NCI-H187 treated with DMSO at 0.1 percent for 48 hours (cell line): ENCODE results near the gene NBDY.
"Not testable (repeated sequence)": the region's sequence is repeated elsewhere in the genome, so short reads cannot be mapped to it uniquely, and the experiment has no call there.

Source experiments
- DNase-seq: peaks from one replicate; lab custom pipeline; 2025; lab: John Stamatoyannopoulos, UW

The NBDY gene, protein sequence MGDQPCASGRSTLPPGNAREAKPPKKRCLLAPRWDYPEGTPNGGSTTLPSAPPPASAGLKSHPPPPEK

DNA sequence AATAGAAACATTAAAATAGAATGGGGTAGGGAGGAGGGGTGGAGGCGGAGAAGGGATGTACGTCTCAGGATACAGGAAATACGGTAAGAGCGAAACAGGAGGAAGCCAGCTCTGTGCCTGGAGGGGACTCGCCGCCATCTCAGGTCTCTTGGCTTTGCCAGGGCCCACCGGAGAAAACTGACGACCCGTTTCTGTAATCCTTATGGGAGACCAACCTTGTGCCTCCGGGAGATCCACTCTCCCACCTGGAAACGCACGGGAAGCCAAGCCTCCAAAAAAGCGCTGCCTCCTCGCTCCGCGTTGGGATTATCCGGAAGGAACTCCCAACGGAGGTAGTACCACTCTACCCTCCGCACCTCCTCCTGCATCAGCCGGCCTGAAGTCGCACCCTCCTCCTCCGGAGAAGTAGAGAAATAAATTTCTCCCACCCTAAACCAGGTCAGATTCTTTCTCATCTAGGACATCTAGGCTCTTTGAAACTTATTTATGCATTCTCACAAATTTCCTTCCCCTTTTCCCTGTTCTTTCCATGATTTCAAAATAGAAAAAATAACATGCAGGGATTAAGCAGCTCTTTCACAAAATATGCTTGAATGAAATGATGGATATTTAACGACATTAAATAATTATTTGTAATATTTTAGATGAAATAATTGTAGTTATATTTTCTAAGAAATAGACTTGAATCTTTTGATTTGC lies at the start of gene NBDY:
TSS of gene NBDY (plus strand) at position 92 of the 699 bp plus-strand sequence. CDS start at position 203, 111 bp downstream.
- DNase-seq: no peak

DNA sequence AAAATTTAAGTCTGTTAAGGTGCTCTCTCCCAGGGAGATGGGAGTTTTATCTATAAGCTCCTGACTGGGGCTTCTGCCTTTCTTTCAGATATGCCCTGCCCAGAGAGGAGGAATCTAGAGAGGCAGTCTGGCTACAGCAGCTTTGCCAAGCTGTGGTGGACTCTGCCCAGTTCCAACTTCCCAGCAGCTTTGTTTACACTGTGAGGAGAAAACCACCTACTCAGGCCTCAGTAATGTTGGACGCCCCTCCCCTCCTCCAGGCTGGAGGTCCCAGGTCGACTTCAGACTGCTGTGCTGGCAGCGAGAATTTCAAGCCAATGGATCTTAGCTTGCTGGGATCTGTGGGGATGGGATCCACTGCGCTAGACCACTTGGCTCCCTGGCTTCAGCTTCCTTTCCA lies 24.5 kb upstream of the NBDY start:
- not testable (repeated sequence) for DNase-seq

DNA sequence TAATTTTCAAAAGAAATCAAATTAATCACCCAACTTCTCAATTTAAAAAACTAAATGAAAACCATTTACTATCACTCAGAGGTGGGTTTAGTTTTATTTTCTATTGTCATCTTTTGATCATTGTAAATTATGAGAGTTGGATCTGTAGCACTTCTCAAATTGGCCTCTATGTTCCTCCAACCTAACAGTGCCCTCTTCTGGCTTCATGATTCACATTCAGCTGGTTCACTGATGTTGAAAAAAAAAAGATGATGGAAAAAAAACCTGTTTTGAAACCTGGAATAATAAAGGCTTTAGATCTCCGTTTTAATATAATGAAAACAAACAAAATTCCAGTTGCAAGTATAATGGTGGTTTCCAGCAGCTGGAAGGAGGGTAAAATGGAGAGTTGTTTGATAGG lies 2.4 kb upstream of the NBDY start:
- DNase-seq: no peak

DNA sequence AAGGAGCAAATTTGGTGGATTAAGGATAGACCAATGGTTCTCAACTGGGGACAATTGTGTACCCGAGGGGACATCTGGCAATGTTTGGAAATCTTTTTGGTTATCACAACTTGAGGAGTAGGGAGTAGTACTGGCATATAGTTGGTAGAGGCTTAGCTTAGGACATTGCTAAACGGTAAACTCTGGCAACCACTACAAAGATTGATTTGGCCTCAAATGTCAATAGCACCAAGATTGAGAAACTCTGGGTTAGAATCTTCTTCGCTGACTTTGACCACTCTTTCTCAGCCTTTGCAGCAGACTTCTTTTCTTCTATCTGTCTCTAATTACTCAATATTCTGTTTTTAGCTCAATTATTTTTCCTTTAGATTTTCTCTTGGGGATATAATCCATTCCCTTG lies 1.5 kb upstream of the NBDY start:
- no peak for DNase-seq

DNA sequence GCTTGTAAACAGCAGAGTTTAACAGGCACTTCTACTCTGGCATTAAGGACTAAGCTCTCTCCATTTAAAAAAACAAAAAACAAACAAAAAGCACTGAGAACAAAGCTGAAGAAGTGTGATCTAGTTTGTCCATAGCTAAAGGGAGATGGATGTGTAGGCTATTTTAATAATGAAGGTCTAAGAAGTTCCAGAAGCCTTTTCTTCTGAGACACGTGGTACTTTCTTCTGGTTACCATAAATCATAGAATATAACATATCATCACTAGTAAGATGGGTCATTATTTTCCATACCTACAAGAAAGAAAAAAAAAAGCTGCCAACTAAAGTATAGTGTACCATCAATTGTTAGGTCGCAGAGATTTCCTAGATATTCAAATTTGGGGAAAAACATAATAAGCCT lies 722 bp upstream of the NBDY start:
- DNase-seq: no peak

DNA sequence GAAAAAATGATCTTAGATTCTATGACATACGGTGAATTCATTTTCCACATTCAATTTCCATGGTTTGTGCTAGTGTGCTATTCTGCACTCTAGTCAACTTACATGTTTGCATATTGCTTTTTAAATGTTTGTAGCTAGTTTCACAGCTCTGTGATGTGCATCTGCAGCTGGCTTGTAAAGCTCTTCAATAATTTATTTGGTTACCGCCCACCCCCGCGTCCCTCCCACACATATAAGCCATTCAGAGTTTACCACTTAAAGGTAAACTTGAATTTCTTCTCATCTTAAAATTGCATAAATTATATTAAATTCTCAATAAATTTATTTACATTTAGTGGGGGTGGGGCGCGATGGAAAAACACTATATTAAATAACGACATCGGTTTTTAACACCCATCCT lies 291 bp upstream of the NBDY start:
- DNase-seq: no peak

DNA sequence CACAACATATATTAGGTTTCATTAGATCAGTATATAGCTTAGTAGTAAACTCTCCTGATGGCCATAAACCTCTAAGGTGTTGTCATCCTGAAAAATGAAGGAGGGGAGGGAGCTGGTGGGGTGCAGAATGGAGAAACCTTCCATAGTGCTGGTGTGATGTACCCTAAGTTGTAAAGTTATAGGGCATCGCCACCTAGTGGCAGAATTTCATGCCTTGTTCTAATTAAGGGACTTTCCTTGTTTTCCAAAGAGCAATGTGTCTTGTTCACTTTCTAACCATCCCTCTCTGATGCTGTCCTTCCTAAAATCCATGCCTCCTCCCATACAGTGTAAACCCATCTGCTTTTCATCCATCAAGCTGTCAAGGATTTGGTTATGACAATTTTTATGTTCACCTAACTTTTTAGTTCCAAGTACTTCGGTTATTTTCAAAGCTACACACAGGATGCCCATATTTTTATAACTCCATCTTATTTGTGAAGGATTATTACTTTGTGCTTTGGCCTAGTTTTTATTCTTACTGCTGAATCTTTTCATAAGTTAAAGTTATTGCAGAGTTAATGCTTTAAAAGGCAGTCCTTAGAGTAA lies 4.5 kb downstream of the NBDY start:
- no peak for DNase-seq

DNA sequence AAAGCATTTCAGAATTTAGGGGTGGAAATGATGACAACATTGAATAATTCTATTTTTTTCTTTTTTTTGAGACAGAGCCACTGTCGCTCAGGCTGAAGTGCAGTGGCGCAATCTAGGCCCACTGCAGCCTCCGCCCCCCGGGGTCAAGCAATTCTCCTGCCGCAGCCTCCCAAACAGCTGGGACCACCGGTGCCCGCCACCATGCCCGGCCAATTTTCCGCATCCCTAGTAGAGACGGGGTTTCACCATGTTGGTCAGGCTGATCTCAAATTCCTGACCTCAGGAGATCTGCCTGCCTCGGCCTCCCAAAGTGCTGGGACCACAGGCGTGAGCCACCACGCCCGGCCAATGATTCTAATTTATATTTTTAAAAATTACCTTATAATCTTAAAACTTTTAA lies 7.2 kb downstream of the NBDY start:
- DNase-seq: no peak

DNA sequence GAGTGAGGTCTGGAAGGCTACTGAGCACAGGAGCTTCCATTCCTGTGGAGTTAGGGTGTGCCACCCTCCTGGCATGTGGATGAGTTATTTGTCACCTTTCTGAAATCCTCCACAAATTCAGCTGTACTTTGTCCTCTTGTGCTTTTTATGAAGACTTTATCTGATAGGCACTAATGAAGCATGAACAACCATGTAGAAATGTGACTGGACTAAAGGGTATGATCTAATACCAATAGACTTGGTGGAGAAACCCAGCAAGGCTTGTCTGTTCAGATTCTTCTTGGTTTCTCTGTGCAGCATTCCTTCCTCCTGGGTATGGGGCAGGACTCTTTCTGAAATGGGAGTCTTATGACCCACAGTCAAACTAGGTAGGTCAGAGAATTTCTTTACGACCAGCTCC lies 9.6 kb downstream of the NBDY start:
- DNase-seq: no peak

DNA sequence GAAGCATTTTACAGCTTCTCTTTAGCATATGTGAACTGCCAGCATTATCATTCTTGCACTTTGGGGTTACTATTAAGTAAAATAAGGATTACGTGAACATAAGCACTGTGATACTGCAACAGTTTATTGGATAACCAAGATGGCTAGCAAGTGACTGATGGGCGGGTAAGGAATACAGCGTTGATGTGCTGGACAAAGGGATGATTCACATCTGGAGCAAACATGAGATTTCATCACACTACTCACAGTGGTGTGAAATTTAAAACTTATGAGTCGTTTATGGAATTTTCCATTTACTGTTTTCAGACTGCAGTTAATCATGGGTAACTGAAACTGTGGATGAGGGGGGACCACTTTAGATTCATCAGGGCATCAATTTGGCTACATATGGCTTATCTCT lies 16.0 kb downstream of the NBDY start:
- no peak for DNase-seq

DNA sequence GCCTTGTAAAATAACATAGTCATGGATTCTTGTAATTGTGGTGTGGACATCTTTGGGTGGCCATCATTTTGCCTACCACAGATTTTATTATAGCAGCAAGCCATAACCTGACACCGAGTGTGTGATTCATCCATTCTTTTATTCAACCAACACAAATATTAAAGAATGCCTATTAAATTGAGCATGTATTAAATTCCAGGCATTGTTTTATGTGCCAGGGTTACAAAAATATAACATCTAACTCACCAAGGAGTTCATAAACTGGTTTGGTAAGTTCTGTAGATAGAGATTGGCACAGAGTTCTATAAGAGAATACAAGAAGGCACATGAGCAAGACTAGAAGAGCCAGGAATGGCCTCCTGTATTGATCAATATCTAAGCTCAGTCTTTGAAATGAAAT lies 18.0 kb downstream of the NBDY start:
- DNase-seq: no peak

DNA sequence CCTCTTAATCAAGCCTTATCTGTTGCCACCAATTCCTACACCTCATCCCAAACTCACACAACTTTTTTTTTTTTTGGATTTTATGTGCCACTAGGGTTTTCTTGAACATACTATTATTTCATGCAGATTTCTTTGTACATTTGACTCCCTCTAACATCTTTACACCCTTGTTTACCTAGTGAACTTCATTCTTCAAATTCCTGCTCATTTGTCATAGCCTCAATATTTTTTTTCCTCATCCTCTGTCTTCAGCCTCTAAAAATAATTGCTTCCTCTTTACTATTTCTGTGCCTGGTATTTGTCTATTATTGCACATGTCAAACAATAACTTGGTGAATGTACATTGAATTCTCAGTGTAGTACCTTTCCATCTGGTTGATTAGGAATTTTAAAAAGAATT lies 22.0 kb downstream of the NBDY start:
- DNase-seq: no peak

DNA sequence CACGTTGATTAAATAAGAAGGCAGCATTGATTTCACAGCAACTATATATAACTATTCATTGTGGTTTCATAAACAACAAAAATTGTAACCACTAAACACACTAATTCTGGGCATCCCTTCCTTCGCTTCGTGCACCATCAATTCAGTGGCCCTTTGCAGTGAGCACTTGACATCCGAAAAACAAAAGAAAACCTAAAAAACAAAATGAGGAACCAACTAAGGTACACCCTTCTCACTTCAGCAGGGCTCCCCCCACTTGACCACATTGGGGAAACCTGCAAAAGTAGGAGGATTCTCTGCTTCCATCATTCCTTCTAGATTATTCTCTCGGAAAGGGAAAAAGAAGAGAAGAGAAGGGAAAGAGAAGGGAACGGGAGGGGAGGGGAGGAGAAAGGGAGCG lies 28.3 kb downstream of the NBDY start:
- DNase-seq: no peak

DNA sequence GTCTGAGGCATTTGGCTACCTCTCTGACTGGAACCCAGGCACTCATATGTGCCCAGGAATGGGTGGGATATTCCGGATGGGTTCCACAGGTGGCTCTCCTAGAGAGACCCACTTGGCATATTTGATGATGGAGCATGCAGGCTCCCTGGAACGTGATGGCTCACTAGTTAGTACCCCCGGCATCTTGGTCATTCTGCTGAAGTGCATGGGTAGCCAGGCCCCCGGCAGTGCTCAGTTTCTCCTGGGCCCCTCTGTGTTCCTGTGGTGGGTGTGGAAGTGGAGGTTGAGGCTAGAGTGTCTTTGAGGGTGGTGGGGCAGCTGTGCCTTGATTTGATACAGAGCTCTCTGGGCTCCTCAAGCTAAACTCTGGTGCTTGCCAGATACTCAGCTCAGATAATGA lies 29.4 kb downstream of the NBDY start:
- no peak for DNase-seq

DNA sequence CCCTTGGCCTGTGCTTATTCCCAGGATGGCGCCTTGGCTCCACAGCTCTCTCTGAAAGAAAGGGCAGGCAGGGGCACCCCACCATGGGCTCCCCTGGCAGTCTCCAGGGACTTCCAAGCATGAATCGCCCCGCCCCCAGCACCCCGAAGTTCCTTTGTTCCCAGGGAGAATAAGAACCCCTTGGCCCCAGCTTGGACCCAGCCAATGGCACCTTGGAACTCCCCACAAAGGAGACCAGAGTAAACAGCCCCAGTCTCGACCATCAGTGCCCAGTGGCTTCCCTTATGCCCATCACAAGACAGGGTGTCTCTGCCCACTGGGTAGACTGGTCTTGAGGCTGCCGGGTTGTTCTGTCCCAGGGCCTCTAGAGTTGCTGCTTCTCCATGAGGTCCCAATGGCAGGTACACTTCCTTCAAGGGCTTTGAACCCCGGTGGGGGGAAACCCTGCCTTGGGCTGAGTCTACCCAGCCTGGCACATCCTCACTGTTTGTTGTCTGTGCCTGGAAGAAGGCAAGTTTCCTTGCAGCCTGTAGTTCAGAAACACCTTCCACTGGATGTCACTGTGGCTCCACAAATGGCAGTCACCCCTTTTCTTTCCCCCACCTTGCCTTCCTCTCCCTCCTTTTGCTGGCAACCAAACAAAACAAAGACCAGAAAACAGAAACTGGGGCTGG lies 30.8 kb downstream of the NBDY start:
- no peak for DNase-seq

DNA sequence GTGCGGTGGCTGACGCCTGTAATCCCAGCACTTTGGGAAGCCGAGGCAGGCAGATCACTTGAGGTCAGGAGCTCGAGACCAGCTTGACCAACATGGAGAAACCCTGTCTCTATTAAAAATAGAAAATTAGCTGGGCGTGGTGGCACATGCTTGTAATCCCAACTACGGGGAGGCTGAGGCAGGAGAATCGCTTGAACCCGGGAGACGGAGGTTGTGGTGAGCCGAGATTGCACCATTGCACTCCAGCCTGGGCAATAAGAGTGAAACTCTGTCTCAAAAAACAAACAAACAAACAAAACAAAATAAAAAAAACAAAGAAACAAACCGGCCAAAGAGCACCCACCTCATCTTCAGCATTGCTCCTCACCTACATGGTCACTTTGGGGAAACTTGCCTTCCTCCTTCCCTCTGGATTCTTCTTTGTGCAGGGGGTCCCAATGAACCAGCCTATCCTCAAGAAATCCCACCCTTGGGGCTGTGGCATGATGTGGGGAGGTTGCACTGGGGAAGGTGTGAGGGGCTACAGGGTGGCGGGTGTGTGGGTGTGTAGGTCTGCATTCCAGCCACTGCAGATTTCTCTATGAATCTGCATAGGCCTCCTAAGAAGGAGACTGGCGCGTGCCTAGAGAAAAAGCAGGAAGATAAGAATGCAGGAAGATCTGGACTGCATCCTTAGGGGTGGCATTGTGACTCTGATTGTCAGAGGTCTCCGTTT lies 31.5 kb downstream of the NBDY start:
- not testable (repeated sequence) for DNase-seq

DNA sequence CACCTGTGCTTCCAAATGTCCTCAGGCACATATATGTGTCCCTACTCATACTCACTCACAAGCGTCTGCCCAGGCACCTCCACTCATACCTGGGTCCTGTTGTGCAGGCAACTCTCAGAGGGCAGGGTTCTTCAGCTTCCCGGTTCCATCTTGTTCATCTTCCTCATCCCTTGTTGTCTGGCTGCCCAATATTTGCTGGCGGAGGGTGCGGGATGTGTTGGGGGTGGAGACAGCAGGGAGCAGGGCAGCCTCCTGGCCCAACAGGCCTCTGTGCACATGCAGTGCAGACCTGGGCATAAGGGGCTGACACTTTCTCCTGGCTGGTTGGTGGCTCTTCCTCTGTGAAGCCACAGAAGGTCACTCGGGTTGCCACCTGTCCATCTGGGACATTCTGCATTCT lies 32.1 kb downstream of the NBDY start:
- DNase-seq: no peak

DNA sequence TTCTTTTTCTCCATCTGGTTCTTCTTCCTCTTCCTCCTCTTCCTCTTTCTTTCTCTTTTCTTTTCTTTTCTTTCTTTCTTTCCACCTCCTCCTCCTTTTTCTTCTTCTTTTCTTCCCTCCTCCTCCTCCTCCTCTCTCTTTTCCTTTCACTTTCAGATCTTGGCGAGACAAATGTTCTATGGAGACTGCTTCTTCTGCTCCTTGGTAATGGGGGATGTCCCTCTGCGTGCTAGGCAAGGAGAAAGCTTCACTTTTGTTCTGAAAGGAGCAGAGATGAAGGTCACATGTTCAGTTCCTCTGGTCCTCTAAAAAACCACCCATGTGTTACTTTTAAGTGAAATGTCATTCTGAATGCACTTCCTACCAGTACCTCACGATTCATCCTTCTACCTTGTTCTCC lies 33.2 kb downstream of the NBDY start:
- DNase-seq: no peak

DNA sequence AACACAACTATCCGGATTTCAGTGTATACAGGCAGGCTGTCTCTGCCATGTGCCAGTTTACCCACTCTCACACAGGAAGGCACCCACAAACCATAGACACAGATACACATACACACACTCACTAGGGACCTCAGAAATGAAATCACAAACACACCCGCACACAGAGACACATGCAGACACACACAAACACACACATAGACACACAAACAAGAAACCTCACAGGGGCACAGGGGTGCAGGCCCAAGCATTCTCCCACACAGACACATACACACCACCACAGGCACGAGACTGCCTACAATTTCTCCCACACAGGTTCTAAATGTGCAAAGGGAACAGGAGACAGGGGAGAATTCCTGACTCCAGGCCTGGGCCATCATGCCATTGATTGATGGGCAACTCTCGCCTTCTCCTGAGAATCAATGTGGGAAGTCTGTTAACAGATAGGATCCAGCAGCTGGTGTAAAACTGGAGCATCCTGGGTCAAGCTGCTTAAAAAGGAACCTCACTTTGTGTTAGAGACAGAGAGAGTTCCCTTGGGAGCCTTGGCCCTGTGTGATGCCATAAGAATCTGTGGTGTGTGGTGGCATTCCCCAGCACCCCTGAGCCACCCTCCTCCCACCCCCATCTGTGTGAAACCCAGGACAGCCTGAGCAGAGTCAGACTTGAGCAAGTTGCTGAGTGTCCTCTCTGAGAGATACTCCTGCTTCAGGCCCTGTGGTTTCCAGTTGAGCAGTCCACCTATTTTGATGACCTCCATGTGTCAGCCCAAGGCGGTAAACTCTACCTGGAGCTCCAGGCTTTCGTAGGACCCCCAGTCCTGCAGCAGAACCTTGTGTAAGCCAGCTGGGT lies 33.9 kb downstream of the NBDY start:
- no peak for DNase-seq

DNA sequence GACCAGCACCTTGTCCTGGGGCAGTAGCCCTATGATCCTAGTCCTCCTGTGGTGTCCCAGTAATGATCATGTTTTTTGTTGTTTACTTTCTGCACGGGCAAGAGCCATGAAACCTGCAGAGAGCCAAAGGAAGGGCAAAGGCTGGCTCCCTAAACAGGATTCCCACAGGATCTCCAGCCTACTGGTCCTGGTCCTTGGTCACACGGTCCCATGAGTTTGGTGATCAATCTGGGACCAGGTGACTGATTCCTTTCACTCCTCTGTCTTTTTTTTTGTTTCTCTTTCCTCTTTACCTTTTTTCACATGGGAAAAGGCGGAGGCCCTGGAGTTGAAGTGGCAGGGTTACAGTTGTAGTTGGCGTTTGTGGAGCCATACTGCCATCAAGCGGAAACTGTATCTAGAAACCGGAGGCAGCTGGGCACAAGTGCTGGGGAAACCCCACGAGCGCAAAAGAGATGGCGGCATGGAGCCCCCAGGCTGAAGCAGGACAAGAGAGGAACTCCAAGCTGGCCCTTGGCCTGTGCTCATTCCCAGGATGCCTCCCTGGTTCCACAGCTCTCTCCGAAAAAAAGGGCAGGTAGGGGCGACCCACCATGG lies 34.6 kb downstream of the NBDY start:
- no peak for DNase-seq
